Fibroblast of peridontal ligament (primary cell): Measurements from ENCODE around the gene SUPT3H.
A peak's percentile ranks its signal among the peaks of the same experiment; 100 is the strongest.
"Not testable (repeated sequence)": the region's sequence is repeated elsewhere in the genome, so short reads cannot be mapped to it uniquely, and the experiment has no call there.

Experiments used
- DNase-seq: peaks from one replicate; pipeline ENCODE4 v3.0.0-alpha.2; 2010; ENCODE audit errors: extremely low read depth

Gene SUPT3H

DNA sequence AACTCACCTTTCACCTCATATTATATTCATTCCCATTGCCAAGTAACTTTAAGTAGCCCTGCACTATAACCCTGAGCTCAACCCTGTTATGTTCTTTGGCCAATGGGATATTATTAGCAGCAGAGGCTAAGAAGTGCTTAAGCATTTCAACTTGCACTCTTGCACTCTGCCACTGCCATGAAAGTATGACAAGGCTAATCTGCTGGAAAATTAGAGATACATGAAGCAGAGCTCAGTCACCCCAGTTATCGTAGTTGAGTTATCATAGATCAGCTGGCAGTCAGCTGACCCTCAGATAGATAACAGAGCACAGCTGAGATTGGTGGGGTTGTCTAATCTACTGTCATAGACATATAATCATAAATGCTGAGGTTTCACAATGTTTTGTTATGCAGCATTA, 259.0 kb downstream of the SUPT3H start:
- no peak for DNase-seq

DNA sequence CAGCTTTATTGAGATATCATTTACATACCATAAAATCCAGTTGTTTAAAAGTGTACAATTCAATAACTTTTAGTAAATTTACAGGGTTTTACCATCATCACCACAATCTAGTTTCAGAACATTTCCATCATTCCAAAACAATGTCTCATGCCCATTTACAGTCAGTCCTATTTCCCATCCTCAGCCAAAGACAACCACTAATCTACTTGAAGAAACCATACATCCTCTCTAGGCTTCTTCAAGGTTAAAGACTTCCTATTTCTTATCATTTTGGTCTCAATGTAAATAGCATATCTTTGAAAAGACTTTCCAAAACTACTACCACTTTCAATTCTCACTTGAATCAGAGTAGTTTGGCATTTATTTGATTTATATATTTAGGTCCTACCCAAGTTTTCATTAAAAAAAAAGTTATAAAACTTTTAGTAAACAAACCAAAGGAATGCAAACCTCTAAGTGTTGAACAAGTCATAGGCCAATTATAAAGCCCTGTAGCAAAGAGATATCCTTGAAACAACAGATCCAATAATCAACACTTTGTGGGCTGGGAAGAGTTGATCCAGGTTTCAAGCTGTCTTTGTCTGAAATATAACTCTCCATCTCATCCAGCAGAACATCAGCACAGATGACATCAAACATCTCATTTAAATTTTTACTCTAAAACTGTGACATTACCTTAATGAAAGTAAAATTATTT, 260.9 kb downstream of the SUPT3H start:
- DNase-seq: peak; percentile 88

DNA sequence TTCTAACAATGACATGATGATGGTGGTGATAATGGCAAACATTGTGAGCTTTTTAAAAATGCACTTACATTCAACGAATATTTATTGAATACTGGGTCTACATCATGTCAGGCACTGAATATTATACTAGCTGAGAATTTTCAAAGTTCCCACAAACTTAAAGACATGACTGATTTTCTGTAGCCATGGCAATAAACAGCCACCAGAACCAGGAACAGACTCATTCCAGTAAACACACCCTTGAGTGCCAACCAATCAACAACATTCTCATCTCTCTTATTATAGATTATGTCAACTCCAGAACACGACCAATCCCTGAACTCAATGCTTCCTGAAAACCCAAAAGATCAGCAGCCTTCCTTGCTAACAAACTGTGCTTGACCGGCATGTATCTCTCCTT, 262.0 kb downstream of the SUPT3H start:
- DNase-seq: peak; percentile 61

DNA sequence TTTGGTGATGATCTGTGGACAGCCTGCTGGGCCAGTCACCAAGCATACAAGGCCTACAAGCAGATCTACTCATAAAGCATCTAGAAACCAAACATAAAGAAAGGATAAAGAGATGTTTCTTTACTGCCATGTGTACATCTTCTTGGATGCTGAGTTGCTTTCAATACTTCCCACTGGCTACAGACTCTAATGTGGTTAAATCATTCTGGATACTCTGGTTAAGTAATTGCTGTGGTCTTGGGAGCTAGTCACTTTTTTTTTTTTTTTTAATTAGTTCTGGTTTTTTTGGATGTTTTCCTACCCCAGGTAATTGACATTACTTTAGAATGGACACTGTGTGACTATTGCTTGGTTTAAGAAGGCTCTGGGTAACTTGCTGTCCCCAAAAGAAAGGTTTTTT, 265.0 kb downstream of the SUPT3H start:
- DNase-seq: no peak

DNA sequence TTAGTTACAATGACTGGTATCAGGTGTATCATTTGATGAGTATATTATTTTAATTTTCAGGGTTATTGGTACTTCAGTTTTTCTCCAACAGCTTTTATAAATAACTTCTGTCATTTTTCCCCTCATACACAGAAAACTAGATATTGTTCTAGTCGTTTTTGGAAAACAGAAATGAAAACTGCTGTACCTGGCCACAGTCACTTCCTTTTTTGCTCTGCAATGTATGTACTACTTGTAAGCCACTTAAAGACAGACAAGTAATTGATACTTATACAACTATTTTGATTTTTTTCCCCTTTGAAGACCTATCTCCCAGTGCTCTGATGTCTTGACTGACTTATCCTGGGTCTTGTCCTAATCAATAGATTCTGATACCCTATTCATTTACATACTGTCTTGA, 268.2 kb downstream of the SUPT3H start:
- no peak for DNase-seq

DNA sequence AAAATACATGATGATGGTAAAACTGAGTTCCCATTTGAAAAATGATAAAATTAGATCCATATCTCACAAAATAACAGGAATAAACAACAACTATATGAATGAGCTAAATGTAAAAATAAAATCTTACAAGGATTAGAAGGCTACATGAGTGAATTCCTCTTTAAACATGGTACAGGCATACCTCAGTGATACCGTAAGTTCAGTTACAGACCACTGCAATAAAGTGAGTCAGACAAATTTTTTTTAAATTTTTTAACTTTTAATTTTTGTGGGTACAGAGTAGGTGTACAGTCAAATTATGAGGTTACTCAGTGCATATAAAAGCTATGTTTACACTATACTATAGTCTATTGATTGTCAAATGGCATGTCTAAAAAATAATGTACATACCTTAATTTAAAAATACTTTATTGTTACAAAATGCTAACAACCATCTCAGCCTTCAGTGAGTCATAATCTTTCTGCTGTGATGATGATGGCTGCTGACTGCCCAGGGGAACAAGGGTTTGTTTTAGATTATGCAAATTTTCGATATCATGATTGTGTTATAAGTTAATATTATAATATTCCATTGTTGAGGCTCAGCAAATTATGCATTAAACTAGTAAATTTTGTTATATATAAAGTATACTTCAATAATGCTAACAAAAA, 272.4 kb downstream of the SUPT3H start:
- peak; percentile 33 for DNase-seq

DNA sequence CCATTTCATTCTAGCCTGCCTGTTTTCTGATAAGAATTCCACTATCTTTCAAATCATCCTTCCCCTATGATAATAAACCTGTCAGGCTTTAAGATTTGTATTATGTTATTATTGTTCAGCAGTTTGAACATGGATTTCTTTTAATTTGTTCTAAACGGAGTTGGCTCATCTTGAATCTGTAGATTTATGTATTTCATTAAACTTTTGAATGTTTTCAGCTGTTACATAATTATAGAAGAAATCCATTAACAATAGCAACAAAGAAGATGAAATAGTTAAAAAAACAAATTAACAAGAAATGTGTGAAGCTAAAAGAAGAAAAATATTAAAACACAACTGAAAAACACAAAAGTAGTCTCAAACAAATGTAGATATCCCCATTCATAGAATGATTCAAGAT, 273.3 kb downstream of the SUPT3H start:
- no peak for DNase-seq

DNA sequence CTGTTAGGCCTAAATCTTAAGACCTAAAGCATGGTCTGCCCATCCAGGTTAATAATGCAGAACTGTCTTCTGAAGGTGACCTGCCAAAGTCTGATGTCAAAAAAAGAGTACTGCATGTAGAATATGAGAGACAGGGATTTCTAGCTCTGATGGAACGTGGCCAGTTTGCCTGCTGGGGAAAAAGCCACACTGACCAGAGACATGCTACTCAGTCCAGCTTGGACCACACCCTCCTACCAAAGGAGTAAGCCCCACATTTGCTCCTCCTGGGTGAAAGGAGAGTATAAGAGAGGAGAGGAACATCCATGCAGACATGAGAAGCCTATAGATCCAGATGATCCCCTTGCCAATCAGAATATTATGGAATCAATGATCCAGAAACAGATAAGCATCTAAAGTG, 279.5 kb downstream of the SUPT3H start:
- no peak for DNase-seq

DNA sequence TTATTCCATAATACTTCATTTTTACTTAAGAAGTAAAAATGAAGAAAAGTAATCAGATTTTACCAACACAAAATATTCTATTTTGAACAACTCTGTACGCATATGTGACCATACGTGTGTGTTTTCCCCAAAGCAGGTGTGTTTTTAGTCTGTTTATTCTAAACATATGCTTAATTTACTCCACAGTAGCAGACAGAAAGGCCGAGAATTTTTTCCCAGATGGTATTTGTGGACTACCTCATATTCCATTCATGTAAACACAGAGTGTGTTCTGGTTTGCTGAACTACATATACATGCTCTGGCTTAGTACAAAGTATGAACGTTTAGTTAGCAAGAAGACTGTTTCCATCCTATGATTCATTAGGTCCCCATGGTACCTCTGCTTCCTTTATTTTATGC, 282.9 kb downstream of the SUPT3H start:
- DNase-seq: no peak

DNA sequence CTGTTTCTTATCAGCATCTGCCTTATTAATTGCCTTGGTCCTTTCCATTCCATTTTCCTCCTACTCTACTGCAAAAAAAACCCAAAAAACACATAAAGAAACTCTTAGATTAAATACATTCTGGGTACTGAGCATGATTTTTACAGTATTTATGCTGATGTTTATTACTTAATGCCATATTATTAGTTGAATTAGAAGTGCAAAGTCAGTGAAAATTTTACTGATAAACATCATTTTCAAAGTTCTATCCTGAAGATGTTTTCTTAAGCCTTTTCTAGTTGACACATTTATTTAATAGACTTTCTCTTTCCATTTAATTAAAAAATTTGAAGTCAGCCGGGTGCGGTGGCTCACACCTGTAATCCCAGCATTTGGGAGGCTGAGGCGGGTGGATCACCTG, 285.6 kb downstream of the SUPT3H start:
- DNase-seq: no peak

DNA sequence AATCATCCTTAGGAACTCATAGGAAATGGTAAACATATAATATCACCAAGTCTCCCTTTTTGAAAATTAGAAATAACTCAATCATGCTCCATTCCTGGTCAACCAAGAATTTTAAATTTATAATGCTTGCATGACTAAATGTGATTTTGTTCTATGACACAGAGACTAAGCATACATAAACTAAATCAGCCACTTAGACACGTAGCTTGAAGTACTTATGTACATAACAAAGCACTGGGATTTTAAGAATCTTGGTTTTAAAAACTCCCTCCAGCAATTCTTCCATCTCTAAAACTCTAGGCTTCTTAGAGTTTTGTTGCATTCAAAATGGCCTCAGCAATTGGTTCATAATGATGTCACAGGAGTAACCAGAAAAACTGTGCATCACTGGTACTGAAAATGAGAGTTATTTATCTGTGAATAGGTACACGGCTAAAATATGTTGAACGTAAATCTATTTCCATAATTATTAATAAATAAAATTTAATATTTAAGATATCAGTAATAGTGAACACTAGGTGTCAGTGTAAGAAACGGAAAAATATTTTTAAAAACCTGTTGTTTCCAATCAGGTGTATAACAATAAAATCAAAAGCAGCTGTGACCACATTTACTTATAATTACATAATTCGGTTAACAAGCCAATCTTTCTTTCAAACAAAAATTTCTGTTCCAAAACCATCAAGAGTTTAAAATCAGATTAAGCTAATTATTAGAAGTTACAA, 291.2 kb downstream of the SUPT3H start:
- no peak for DNase-seq

DNA sequence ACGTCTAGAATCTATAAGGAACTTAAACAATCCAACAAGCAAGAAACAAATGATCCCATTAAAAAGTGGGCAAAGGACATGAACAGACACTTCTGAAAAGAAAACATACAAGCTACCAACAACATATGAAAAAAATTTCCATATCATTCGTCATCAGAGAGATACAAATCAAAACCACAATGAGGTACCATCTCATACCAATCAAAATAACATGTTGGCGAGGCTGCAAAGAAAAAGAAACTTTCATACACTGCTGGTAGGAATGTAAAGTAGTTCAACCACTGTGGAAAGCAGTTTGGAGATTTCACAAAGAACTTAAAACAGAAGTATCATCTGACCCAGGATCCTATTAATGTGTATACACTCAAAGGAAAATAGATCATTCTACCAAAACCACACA, 293.5 kb downstream of the SUPT3H start:
- peak; percentile 26 for DNase-seq

DNA sequence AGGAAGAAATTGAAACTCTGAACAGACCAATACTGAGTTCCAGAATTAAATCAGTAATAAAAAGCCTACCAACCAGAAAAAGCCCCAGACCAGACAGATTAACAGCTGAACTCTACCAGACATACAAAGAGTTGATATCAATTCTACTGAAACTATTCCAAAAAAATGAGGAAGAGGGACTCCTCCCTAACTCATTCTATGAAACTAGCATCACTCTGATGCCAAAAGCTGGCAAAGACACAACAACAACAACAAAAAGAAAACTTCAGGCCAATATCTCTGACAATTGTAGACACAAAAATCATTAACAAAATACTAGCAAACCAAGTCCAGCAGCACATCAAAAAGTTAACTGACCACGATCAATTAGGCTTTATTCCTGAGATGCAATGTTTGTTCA, 295.6 kb downstream of the SUPT3H start:
- no peak for DNase-seq

DNA sequence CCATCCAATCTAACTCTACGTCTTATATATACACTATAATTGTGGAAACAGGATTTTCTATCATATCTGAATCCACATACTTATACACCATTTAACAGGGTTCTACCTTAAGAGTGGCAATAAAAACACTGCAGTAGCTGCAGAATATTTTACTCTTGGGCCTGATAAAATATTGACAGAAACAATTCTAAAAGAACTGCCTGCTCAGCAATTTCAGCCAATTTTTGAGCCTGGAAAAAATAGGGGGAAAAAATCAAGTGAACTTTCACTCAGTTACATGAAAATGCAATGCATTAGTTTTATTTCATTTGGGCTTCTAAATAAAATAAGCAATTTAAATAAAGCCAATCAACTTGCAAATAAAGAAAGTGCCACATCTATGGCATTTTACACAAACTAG, 296.1 kb downstream of the SUPT3H start:
- DNase-seq: no peak

DNA sequence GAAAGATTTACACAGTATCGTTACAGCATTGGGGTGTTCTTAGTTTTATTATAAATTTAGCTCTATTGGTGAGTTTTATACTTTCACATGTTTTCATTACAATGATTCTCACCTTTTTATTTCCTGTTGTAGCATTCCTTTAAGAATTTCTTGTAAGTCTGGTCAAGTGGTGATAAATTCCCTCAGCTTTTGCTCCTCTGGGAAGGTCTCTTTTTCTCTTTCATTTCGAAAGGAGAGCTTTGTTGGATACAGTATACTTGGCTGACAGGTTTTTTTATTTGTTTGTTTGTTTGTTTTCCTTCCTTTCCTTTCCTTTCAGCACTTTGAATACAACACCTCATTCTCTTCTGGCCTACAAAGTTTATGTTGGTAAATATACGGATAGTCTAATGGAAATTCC, 299.3 kb downstream of the SUPT3H start:
- DNase-seq: no peak

DNA sequence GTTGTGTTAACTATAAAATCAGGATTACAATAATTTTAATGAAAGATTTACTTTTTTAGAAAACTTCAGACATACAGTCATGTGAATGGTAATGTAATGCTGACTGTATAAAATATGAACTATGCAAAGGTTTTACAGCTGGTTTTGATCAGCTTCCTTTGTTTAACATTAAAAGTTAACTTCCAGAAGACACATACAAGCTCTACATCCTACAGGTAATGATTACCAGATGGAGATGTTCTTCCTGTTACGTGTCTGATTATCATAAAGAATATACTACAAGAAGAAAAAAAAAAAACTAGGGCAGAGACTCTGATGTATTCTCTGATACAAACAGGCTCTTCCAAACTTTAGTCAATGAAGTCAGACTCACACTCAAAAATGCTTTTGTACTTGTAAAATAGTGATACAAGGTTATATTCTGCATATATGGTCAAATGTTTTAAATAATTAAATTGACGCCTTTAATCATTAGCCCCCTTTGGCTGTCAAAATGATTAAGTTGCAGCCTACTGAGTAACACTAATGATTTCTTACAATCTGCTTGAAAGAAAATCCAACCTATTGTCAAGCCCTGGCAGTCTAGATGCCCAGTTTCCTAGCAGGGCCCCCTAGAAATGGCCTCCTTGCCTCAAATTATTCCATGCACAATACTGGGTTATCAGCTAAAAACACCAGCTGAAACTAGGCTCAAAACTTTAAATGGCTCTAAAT, 301.4 kb downstream of the SUPT3H start:
- peak; percentile 65 for DNase-seq

DNA sequence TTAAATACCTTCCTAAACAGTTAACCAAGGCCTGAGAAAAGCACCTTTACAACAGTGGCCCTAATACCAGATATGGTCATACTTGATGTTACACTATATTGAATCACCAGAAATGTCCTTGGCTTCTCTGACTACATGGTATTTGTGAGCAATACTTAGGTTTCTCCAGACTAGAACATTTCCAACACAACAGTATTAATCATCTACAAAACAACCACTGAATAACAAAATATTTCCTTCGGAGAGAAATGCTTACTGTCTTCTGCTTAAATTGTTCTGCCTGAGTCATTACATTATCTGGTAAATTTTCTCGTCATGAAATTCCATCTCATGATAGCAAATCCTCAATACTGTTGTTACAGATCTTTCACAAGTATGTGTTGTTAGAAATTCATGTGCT, 302.5 kb downstream of the SUPT3H start:
- DNase-seq: peak; percentile 90

DNA sequence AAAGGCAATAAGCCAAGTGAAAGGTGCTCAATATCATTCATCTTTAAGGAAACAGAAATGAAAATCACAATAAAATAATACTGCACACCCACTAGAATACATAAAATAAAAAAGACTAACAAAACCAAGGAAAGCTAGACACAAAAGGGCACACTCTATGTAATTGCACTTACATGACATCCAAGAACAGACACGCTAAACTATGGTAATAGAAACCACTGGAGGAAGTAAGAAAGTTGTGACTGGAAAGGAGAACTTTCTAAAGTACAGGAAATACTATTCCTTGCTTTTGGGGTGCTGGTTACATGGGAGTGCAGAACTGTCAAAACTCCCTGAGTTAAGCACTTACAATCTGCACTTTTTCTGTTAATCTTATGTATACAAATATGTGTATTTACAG, 303.3 kb downstream of the SUPT3H start:
- no peak for DNase-seq

DNA sequence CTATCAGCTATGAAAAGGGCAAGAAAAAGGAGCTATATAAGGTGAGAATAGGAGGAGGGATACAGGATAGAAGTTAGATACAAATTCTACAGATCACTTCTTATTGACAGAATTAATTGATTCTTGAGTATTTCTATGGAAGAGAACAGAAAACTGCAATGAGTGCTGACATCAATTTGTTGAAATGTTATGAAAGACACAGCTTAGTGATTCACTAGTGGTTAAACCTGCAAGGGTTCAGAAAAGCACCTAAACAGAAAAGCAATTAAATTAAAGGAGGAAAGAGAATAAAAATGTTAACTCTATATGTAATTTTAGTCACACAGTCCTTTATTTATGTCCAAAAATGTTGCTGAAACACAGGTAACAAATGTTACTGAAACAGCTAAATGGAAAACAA, 304.0 kb downstream of the SUPT3H start:
- no peak for DNase-seq

DNA sequence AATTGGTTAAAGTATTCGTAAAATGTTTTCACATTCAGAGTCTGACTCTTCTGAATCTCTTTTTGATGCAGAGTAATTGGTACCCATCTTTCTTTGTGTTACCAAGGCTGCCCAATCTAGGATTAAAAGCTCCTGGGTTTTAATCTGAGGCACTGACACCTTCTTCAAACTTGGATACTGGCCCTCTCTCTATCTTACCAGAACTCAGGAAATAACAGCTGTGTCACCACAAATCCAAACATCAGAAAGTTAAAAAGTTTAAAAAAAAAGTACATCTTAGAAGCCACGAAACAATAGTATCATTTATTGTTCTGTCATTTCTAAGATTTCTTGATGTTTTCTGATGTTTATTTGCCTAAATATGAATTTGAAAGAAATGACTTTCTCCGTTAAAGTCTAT, 305.1 kb downstream of the SUPT3H start:
- no peak for DNase-seq

DNA sequence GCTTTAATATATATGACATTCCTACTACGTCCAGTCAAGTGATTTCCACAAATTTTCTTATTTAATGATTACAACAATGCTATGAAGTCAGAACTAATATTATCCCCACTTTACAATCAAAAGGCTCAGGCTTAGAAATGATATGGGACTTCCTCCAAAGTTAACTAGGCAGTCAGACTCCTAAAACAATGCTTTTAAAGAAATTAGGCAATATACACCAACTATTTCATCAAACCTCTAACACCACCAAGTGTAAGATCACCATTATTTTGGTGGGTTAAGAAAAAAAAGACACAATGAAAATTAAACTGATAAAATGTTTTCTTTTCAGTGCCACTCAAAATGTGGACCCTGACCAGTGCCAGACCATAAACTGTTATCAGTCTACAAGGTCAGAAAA, 305.7 kb downstream of the SUPT3H start:
- no peak for DNase-seq

DNA sequence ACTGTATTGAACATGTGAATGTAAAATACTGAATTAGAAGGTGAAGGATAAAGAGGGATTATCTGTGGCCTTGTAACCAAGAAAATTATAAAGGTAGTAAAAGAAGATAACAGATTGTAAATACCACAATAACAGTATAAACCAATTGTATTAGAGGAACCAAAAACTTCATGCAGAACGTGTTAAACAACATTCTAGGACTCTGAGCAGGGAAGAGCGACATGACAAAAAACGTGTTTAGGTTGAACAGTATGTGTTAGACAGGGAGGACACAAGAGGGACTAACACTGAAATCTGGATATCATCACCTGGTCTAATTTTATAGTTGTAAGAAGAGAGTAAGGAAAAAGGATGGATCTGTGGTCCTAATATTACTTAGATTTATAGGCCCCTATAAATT, 308.6 kb downstream of the SUPT3H start:
- no peak for DNase-seq

DNA sequence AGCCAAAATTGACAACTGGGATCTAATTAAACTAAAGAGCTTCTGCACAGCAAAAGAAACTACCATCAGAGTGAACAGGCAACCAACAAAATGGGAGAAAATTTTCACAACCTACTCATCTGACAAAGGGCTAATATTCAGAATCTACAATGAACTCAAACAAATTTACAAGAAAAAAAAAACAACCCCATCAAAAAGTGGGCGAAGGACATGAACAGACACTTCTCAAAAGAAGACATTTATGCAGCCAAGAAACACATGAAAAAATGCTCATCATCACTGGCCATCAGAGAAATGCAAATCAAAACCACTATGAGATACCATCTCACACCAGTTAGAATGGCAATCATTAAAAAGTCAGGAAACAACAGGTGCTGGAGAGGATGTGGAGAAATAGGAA, 310.3 kb downstream of the SUPT3H start:
- not testable (repeated sequence) for DNase-seq
